Progenitor cell of endocrine pancreas (in vitro differentiated cells): ENCODE results near the gene RBL1. TPM values are rescaled to one million over a fixed set of nuclear protein-coding genes. Genes with fewer than 3 reads are reported as not detected.
"Not testable (repeated sequence)": the region's sequence is repeated elsewhere in the genome, so short reads cannot be mapped to it uniquely, and the experiment has no call there.

Source experiments
- DNase-seq: peaks from one replicate; pipeline ENCODE4 v3.0.0; 2021; ENCODE audit warnings: low spot score; ENCODE audit not compliant: unreplicated experiment
- H3K27ac Mint-ChIP-seq: 2 replicates; pipeline ENCODE4 v1.8.0; 2021; ENCODE audit warnings: mild to moderate bottlenecking, moderate library complexity, mixed read lengths
- H3K27me3 Mint-ChIP-seq: 2 replicates; pipeline ENCODE4 v1.8.0; 2021; ENCODE audit warnings: mixed read lengths
- H3K36me3 Mint-ChIP-seq: 2 replicates; pipeline ENCODE4 v1.8.0; 2022; ENCODE audit warnings: mixed read lengths; ENCODE audit not compliant: insufficient read depth
- H3K4me1 Mint-ChIP-seq: 2 replicates; pipeline ENCODE4 v1.8.0; 2021; ENCODE audit warnings: low read depth, mixed read lengths
- H3K4me3 Mint-ChIP-seq: 2 replicates; pipeline ENCODE4 v1.8.0; 2021; ENCODE audit warnings: low read depth, mild to moderate bottlenecking, moderate library complexity, mixed read lengths
- H3K9me3 Mint-ChIP-seq: 2 replicates; pipeline ENCODE4 v1.8.0; 2021; ENCODE audit warnings: low read depth, mixed read lengths
- CTCF ChIP-seq: fragments of 200-600 bp; sonication (generic); IDR thresholded peaks from one replicate; pipeline ENCODE4 v1.5.0; 2021; ENCODE audit warnings: antibody characterized with exemption, mild to moderate bottlenecking; ENCODE audit not compliant: unreplicated experiment
- total RNA-seq: library from RNA; stranded (reverse); gene quantifications from 2 replicates; pipeline ENCODE4 v1.2.1, GENCODE V29; 2021

The RBL1 gene
- total RNA-seq, 1 donor from 2014 or later = 13.3 TPM

- H3K4me3 Mint-ChIP-seq = no peak overlapping the region
- no peak for DNase-seq
- TF ChIP-seq CTCF = no peak
- peaks cover 14% of the 10 kb centered on the region for H3K36me3 Mint-ChIP-seq
- H3K27ac Mint-ChIP-seq = no peak overlapping the region
- no peaks in the 10 kb centered on the region for H3K9me3 Mint-ChIP-seq
- H3K4me1 Mint-ChIP-seq = no peaks in the 10 kb centered on the region
- no peaks in the 10 kb centered on the region for H3K27me3 Mint-ChIP-seq
Measured at GRCh38 chr20:37020636-37021035, 75.2 kb downstream of the RBL1 start.

GRCh38 chr20:37012631-37013030, 83.2 kb downstream of the RBL1 start:
- H3K36me3 Mint-ChIP-seq = peaks cover 21% of the 10 kb centered on the region
- not testable (repeated sequence) for H3K4me3 Mint-ChIP-seq, H3K4me1 Mint-ChIP-seq, H3K9me3 Mint-ChIP-seq, H3K27me3 Mint-ChIP-seq, DNase-seq, H3K27ac Mint-ChIP-seq

- H3K9me3 Mint-ChIP-seq, H3K27ac Mint-ChIP-seq, H3K4me1 Mint-ChIP-seq, H3K4me3 Mint-ChIP-seq, H3K27me3 Mint-ChIP-seq, DNase-seq: not testable (repeated sequence)
- H3K36me3 Mint-ChIP-seq = peaks cover 19% of the 10 kb centered on the region
Measured at GRCh38 chr20:37011858-37012257, 83.9 kb downstream of the RBL1 start.

GRCh38 chr20:37011147-37011546, 84.7 kb downstream of the RBL1 start:
- Mint-ChIP-seq H3K4me3 (no peak overlapping the region), H3K27ac (no peak overlapping the region), H3K4me1 (no peaks in the 10 kb centered on the region), H3K36me3 (peaks cover 16% of the 10 kb centered on the region), H3K27me3 (no peaks in the 10 kb centered on the region), H3K9me3 (no peaks in the 10 kb centered on the region)
- TF ChIP-seq CTCF = no peak
- DNase-seq = no peak

GRCh38 chr20:37007898-37008649, 87.7 kb downstream of the RBL1 start:
- peak overlapping the region; percentile 78 for H3K27ac Mint-ChIP-seq
- TF ChIP-seq CTCF = no peak
- peaks cover 12% of the 10 kb centered on the region for H3K36me3 Mint-ChIP-seq
- no peaks in the 10 kb centered on the region for H3K4me1 Mint-ChIP-seq
- H3K9me3 Mint-ChIP-seq = no peaks in the 10 kb centered on the region
- H3K4me3 Mint-ChIP-seq = no peak overlapping the region
- no peak for DNase-seq
- H3K27me3 Mint-ChIP-seq = no peaks in the 10 kb centered on the region

- H3K27me3 Mint-ChIP-seq, DNase-seq, H3K27ac Mint-ChIP-seq, H3K4me3 Mint-ChIP-seq, H3K4me1 Mint-ChIP-seq, H3K9me3 Mint-ChIP-seq: not testable (repeated sequence)
- H3K36me3 Mint-ChIP-seq = peaks cover 12% of the 10 kb centered on the region
Measured at GRCh38 chr20:37005062-37005942, 90.5 kb downstream of the RBL1 start.

GRCh38 chr20:37001634-37002033, 94.2 kb downstream of the RBL1 start:
- DNase-seq, H3K27me3 Mint-ChIP-seq, H3K4me1 Mint-ChIP-seq, H3K4me3 Mint-ChIP-seq, H3K9me3 Mint-ChIP-seq: not testable (repeated sequence)
- H3K36me3 Mint-ChIP-seq = peaks cover 29% of the 10 kb centered on the region
- peak overlapping the region; percentile 67 for H3K27ac Mint-ChIP-seq

GRCh38 chr20:37000171-37000570, 95.6 kb downstream of the RBL1 start:
- peaks cover 38% of the 10 kb centered on the region for H3K36me3 Mint-ChIP-seq
- H3K27me3 Mint-ChIP-seq, H3K27ac Mint-ChIP-seq, H3K4me1 Mint-ChIP-seq, DNase-seq, H3K4me3 Mint-ChIP-seq, H3K9me3 Mint-ChIP-seq: not testable (repeated sequence)
